IMR-90 (cell line): ENCODE results near the gene WIPF1. TPM values are rescaled to one million over a fixed set of nuclear protein-coding genes. Genes with fewer than 3 reads are reported as not detected.

Experiments used
- ATAC-seq: fragments of 200-7000 bp; cut with Tn5 transposase; 2 replicates; pipeline ENCODE4 v1.9.1; 2020; ENCODE audit warnings: low read depth, mild to moderate bottlenecking, moderate library complexity
- BruUV-seq: library from RNA; stranded (reverse); fragments of 400-500 nt; replicated peaks from 2 replicates; lab custom pipeline; 2021; lab: Mats Ljungman, UMichigan
- CTCF ChIA-PET: fragments of 300-600 bp; formaldehyde crosslinking; extraction: SDS; loops from one replicate; lab custom pipeline; 2021; ENCODE audit warnings: antibody characterized with exemption; lab: Yijun Ruan, JAX
- POLR2A ChIA-PET: fragments of 300-600 bp; sonication (Branson Sonifier 250); formaldehyde crosslinking; loops from one replicate; lab custom pipeline; 2022; ENCODE audit warnings: antibody characterized with exemption; ENCODE audit not compliant: unreplicated experiment; lab: Charles Lee
- DNase-seq: peaks from one replicate; pipeline ENCODE4 v3.0.0; 2013
- H2AFZ ChIP-seq: replicated peaks from 2 replicates; pipeline ENCODE3; 2013; ENCODE audit warnings: low read length, mild to moderate bottlenecking; ENCODE audit not compliant: poor library complexity
- H2AK5ac ChIP-seq: 2 replicates; pipeline ENCODE4 v1.6.1; 2013; ENCODE audit warnings: low read depth, low read length, inconsistent platforms
- H2AK9ac ChIP-seq: replicated peaks from 2 replicates; pipeline ENCODE3; 2013; ENCODE audit warnings: mild to moderate bottlenecking, low read depth, low read length, moderate library complexity; ENCODE audit not compliant: poor library complexity
- H2BK120ac ChIP-seq: 2 replicates; pipeline ENCODE4 v1.6.1; 2013; ENCODE audit warnings: low read depth, low read length, inconsistent platforms
- H2BK15ac ChIP-seq: 3 replicates; pipeline ENCODE4 v1.6.1; 2013; ENCODE audit warnings: low read depth, low read length, inconsistent platforms
- H2BK20ac ChIP-seq: 2 replicates; pipeline ENCODE4 v1.6.1; 2013; ENCODE audit warnings: low read depth, mild to moderate bottlenecking, inconsistent platforms, low read length, moderate library complexity
- H2BK5ac ChIP-seq: 2 replicates; pipeline ENCODE4 v1.6.1; 2013; ENCODE audit warnings: mild to moderate bottlenecking, low read depth, low read length, inconsistent platforms; ENCODE audit not compliant: poor library complexity, severe bottlenecking
- H3K14ac ChIP-seq: replicated peaks from 2 replicates; pipeline ENCODE4 v1.6.1; 2013; ENCODE audit warnings: low read depth, low read length, inconsistent platforms
- H3K18ac ChIP-seq: 2 replicates; pipeline ENCODE4 v1.6.1; 2013; ENCODE audit warnings: low read depth, low read length, control low read depth
- H3K23ac ChIP-seq: 2 replicates; pipeline ENCODE4 v1.6.1; 2013; ENCODE audit warnings: low read depth, low read length, inconsistent platforms
- H3K27ac ChIP-seq: 2 replicates; pipeline ENCODE4 v1.5.1; 2013; ENCODE audit warnings: mild to moderate bottlenecking, control low read depth, low read length; ENCODE audit not compliant: insufficient read depth
- H3K27me3 ChIP-seq: 2 replicates; pipeline ENCODE4 v1.6.1; 2013; ENCODE audit warnings: low read length; ENCODE audit not compliant: control insufficient read depth, insufficient read depth
- H3K36me3 ChIP-seq: 2 replicates; pipeline ENCODE4 v1.6.1; 2013; ENCODE audit warnings: low read length, mixed read lengths; ENCODE audit not compliant: control insufficient read depth, insufficient read depth
- H3K4ac ChIP-seq: 2 replicates; pipeline ENCODE4 v1.6.1; 2013; ENCODE audit warnings: low read depth, low read length, inconsistent platforms
- H3K4me1 ChIP-seq: 2 replicates; pipeline ENCODE4 v1.6.1; 2013; ENCODE audit warnings: low read length, mixed read lengths; ENCODE audit not compliant: control insufficient read depth, insufficient read depth
- H3K4me2 ChIP-seq: 2 replicates; pipeline ENCODE4 v1.6.1; 2013; ENCODE audit warnings: low read depth, mild to moderate bottlenecking, control low read depth, low read length, moderate library complexity
- H3K4me3 ChIP-seq: 2 replicates; pipeline ENCODE4 v1.5.1; 2013; ENCODE audit warnings: low read depth, mild to moderate bottlenecking, control low read depth, low read length, moderate library complexity; ENCODE audit not compliant: insufficient read depth
- H3K56ac ChIP-seq: 2 replicates; pipeline ENCODE4 v1.6.1; 2013; ENCODE audit warnings: low read length, inconsistent platforms; ENCODE audit not compliant: insufficient read depth; ENCODE audit errors: extremely low read depth
- H3K79me1 ChIP-seq, 2 experiments: 2 replicates each; pipeline ENCODE4 v1.6.1; 2013; ENCODE audit warnings: low read length in 2 of 2, inconsistent platforms in 1 of 2, low read depth in 1 of 2
- H3K9ac ChIP-seq: 2 replicates; pipeline ENCODE4 v1.6.1; 2013; ENCODE audit warnings: low read depth, low read length, control low read depth
- H3K9me1 ChIP-seq: 2 replicates; pipeline ENCODE4 v1.6.1; 2013; ENCODE audit warnings: low read length, inconsistent platforms; ENCODE audit not compliant: insufficient read depth
- H3K9me3 ChIP-seq: 2 replicates; pipeline ENCODE4 v1.6.1; 2013; ENCODE audit warnings: low read length; ENCODE audit not compliant: control insufficient read depth, insufficient read depth
- H4K20me1 ChIP-seq: 2 replicates; pipeline ENCODE4 v1.6.1; 2013; ENCODE audit warnings: low read length, inconsistent platforms; ENCODE audit not compliant: insufficient read depth
- H4K5ac ChIP-seq: 2 replicates; pipeline ENCODE4 v1.6.1; 2013; ENCODE audit warnings: mild to moderate bottlenecking, low read depth, low read length, control low read depth
- H4K8ac ChIP-seq, 2 experiments: 2 replicates each; pipeline ENCODE4 v1.6.1; 2013; ENCODE audit warnings: low read depth in 2 of 2, low read length in 2 of 2, control low read depth in 1 of 2, inconsistent platforms in 1 of 2
- H4K91ac ChIP-seq: 2 replicates; pipeline ENCODE4 v1.6.1; 2013; ENCODE audit warnings: low read depth, low read length, inconsistent platforms; ENCODE audit not compliant: insufficient read depth
- BHLHE40 ChIP-seq: fragments of 150-350 bp; IDR thresholded peaks from 2 replicates; pipeline ENCODE4 v1.6.1; 2016; ENCODE audit warnings: mild to moderate bottlenecking, low read depth, low read length
- CEBPB ChIP-seq: IDR thresholded peaks from 2 replicates; pipeline ENCODE4 v1.6.1; 2012; ENCODE audit warnings: low read depth, low read length, improper control_type of control experiment
- CHD1 ChIP-seq: IDR thresholded peaks from 2 replicates; pipeline ENCODE4 v1.6.1; 2012; ENCODE audit warnings: low read depth, low read length, improper control_type of control experiment
- CTCF ChIP-seq: conservative IDR thresholded peaks from 2 replicates; pipeline ENCODE4 v1.5.1; 2012; ENCODE audit warnings: mild to moderate bottlenecking, low read depth, low read length, improper control_type of control experiment
- ELK1 ChIP-seq: fragments of 150-350 bp; IDR thresholded peaks from 2 replicates; pipeline ENCODE4 v1.6.1; 2016; ENCODE audit warnings: low read depth, mild to moderate bottlenecking, low read length, moderate library complexity, borderline replicate concordance
- FOS ChIP-seq: fragments of 150-350 bp; IDR thresholded peaks from 2 replicates; pipeline ENCODE4 v1.6.1; 2016; ENCODE audit warnings: low read depth, low read length
- MAFK ChIP-seq: IDR thresholded peaks from 2 replicates; pipeline ENCODE4 v1.6.1; 2012; ENCODE audit warnings: low read depth, low read length, improper control_type of control experiment
- MAZ ChIP-seq: IDR thresholded peaks from 2 replicates; pipeline ENCODE4 v1.6.1; 2012; ENCODE audit warnings: low read depth, mild to moderate bottlenecking, low read length, improper control_type of control experiment, moderate library complexity, borderline replicate concordance
- MXI1 ChIP-seq: IDR thresholded peaks from 2 replicates; pipeline ENCODE4 v1.6.1; 2012; ENCODE audit warnings: low read depth, mild to moderate bottlenecking, low read length, moderate library complexity, borderline replicate concordance
- NFE2L2 ChIP-seq: fragments of 150-350 bp; IDR thresholded peaks from 2 replicates; pipeline ENCODE4 v1.6.1; 2016; ENCODE audit warnings: low read depth, mild to moderate bottlenecking, low read length
- POLR2A ChIP-seq: IDR thresholded peaks from 2 replicates; pipeline ENCODE4 v1.6.1; 2012; ENCODE audit warnings: mild to moderate bottlenecking, low read depth, low read length
- RAD21 ChIP-seq: IDR thresholded peaks from 2 replicates; pipeline ENCODE4 v1.6.1; 2012; ENCODE audit warnings: low read length, improper control_type of control experiment
- RCOR1 ChIP-seq: IDR thresholded peaks from 2 replicates; pipeline ENCODE4 v1.6.1; 2012; ENCODE audit warnings: mild to moderate bottlenecking, low read length, improper control_type of control experiment; ENCODE audit not compliant: insufficient replicate concordance
- RFX5 ChIP-seq: IDR thresholded peaks from 2 replicates; pipeline ENCODE4 v1.8.0; 2012; ENCODE audit warnings: low read depth, mild to moderate bottlenecking, low read length, moderate library complexity
- SMC3 ChIP-seq: fragments of 150-350 bp; IDR thresholded peaks from 2 replicates; pipeline ENCODE4 v1.6.1; 2016; ENCODE audit warnings: low read depth, mild to moderate bottlenecking, antibody characterized with exemption, low read length, moderate library complexity
- USF2 ChIP-seq: fragments of 150-350 bp; IDR thresholded peaks from 2 replicates; pipeline ENCODE4 v1.6.1; 2017; ENCODE audit warnings: mild to moderate bottlenecking, antibody characterized with exemption, low read length, low read depth
- WGBS, 2 experiments: methylation state at CpG; one replicate each; pipeline versions ENCODE4 v1.1.5 to v1.1.7; 2013; ENCODE audit warnings: missing lambda C conversion rate in 2 of 2; ENCODE audit not compliant: insufficient read length in 1 of 2; ENCODE audit errors: extremely low coverage in 2 of 2; 5-methylcytosine and 5-hydroxymethylcytosine counted together
- dilution Hi-C: fragments of 300-500 bp; cut with HindIII; formaldehyde crosslinking; loops from one replicate; pipeline ENCODE4 v1.14.3; 2018; ENCODE audit warnings: low sequenced_read_pairs; ENCODE audit not compliant: unreplicated experiment
- in situ Hi-C: fragments of 300-500 bp; cut with MboI; formaldehyde crosslinking; loops from 3 replicates; pipeline ENCODE4 v1.14.3; 2019; ENCODE audit warnings: low sequenced_read_pairs, inconsistent platforms, mixed read lengths
- intact Hi-C: fragments of 100-400 bp; cut with micrococcal nuclease; formaldehyde crosslinking; loops from 2 replicates; pipeline ENCODE4 v1.10.0; 2022
- polyA plus RNA-seq, 3 experiments: library from polyadenylated mRNA; depleted of rRNA; stranded (reverse); fragments of >200 nt; gene quantifications; 2 replicates each; pipeline ENCODE4 v1.2.3, GENCODE V29; 2012; ENCODE audit warnings: low replicate concordance in 1 of 3
- total RNA-seq: library from RNA; depleted of rRNA; stranded (reverse); fragments of >200 nt; gene quantifications from 2 replicates; pipeline ENCODE4 v1.2.3, GENCODE V29; 2012

WIPF1 gene
- total and polyA plus RNA-seq, 2 of the 4 experiments (the other 2 are of a cell fraction) = 2.7 to 13.5 TPM

DNA sequence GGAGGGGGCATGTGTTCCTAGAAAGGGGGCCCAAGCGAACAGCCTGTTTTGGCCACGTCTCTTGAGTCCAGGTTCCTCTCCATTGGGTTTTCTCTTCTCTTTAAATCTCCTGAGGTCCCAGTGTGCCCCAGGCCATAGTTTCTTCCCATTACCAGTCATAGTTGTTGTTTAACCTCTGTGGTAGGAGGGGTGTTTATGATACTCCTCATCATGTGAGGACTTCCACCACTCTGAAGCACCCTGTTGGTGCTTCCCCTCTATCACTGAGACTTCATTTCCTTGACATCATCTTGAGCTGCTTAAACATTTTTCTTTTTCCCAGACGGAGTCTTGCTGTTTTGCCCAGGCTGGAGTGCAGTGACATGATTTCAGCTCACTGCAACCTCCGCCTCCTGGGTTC is 45.9 kb downstream of the WIPF1 start:
- Histone ChIP-seq H3K9ac (no peak overlapping the region), H3K36me3 (no peaks in the 10 kb centered on the region), H4K5ac (no peak overlapping the region), H2BK20ac (no peak overlapping the region), H4K91ac (no peak overlapping the region), H3K56ac (no peak overlapping the region), H3K18ac (no peak overlapping the region), H3K4me3 (no peak overlapping the region), H3K14ac (no peak overlapping the region), H3K23ac (no peak overlapping the region), H3K27ac (no peak overlapping the region), H2BK120ac (no peak overlapping the region), H3K4ac (no peak overlapping the region), H3K4me2 (no peak overlapping the region), H2BK15ac (no peak overlapping the region), H3K27me3 (no peaks in the 10 kb centered on the region), H3K79me1 (no peaks in the 10 kb centered on the region), H3K9me1 (no peaks in the 10 kb centered on the region), H3K4me1 (no peaks in the 10 kb centered on the region), H4K20me1 (no peaks in the 10 kb centered on the region), H2BK5ac (no peak overlapping the region), H4K8ac (no peak overlapping the region), H3K9me3 (no peaks in the 10 kb centered on the region), H2AFZ (no peak overlapping the region), H2AK5ac (no peak overlapping the region), H2AK9ac (no peak overlapping the region)
- no peak for DNase-seq
- BruUV-seq = no TSS peak
- dilution Hi-C loops (no loop called here), intact Hi-C loops (no loop called here), in situ Hi-C loops (no loop called here)
- TF ChIP-seq POLR2A (no peak), FOS (no peak), NFE2L2 (no peak), CTCF (no peak), USF2 (no peak), ELK1 (no peak), RAD21 (no peak), MXI1 (no peak), SMC3 (no peak), MAFK (no peak), BHLHE40 (no peak), CHD1 (no peak), MAZ (no peak), RCOR1 (no peak), RFX5 (no peak), CEBPB (no peak)
- ChIA-PET CTCF (no interaction called here), POLR2A (no interaction called here)
- 100% methylated on average over 1 of the region's 4 CpGs; no CpG with 5 or more reads in 1 of the 2 experiments for WGBS, 2 experiments
- ATAC-seq = no peak
